A673 (cell line): ENCODE measurements around the gene SSC4D.
"Not testable (repeated sequence)": the region's sequence is repeated elsewhere in the genome, so short reads cannot be mapped to it uniquely, and the experiment has no call there.

Experiments used
- CTCF ChIP-seq: fragments of 300-800, 200-600 bp; sonication (generic); conservative IDR thresholded peaks from 2 replicates; pipeline ENCODE4 v1.5.1; 2017; ENCODE audit warnings: low read depth, mild to moderate bottlenecking, antibody characterized with exemption, low read length, moderate library complexity, mixed read lengths
- EZH2 ChIP-seq: fragments of 200-600 bp; sonication (generic); IDR thresholded peaks from 2 replicates; pipeline ENCODE4 v1.6.1; 2017; ENCODE audit warnings: borderline replicate concordance, low read depth, mild to moderate bottlenecking, mixed read lengths, antibody characterized with exemption, low read length; ENCODE audit not compliant: poor library complexity, severe bottlenecking

DNA sequence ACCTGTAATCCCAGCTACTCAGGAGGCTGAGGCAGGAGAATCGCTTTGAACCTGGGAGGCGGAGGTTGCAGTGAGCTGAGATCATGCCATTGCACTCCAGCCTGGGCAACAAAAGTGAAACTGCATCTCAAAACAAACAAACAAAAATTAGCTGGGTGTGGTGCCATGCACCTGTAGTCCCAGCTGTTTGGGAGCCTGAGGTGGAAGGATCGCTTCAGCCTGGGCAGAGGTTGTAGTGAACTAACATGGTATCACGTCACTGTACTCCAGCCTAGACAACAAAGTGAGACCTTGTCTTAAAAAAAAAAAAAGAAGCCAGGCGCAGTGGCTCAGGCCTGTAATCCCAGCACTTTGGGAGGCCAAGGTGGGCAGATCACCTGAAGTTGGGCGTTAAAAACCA lies 21.7 kb downstream of the SSC4D start:
- not testable (repeated sequence) for TF ChIP-seq CTCF, EZH2
